NB4 (cell line): ENCODE data around the gene INPP5F.

Source experiments
- MAX ChIP-seq: IDR thresholded peaks from 2 replicates; pipeline ENCODE4 v1.6.1; 2011; ENCODE audit warnings: low read depth, low read length
- POLR2A ChIP-seq: IDR thresholded peaks from 2 replicates; pipeline ENCODE4 v1.6.1; 2011; ENCODE audit warnings: mild to moderate bottlenecking; ENCODE audit not compliant: insufficient read length; ENCODE audit errors: extremely low read depth
- TF ChIP-seq, protein P1 (sequence below): IDR thresholded peaks from one replicate; pipeline ENCODE4 v1.5.1; 2012; ENCODE audit warnings: low read depth, low read length

- TF ChIP-seq, protein P1, sequence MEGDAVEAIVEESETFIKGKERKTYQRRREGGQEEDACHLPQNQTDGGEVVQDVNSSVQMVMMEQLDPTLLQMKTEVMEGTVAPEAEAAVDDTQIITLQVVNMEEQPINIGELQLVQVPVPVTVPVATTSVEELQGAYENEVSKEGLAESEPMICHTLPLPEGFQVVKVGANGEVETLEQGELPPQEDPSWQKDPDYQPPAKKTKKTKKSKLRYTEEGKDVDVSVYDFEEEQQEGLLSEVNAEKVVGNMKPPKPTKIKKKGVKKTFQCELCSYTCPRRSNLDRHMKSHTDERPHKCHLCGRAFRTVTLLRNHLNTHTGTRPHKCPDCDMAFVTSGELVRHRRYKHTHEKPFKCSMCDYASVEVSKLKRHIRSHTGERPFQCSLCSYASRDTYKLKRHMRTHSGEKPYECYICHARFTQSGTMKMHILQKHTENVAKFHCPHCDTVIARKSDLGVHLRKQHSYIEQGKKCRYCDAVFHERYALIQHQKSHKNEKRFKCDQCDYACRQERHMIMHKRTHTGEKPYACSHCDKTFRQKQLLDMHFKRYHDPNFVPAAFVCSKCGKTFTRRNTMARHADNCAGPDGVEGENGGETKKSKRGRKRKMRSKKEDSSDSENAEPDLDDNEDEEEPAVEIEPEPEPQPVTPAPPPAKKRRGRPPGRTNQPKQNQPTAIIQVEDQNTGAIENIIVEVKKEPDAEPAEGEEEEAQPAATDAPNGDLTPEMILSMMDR, result no peak
- TF ChIP-seq MAX (0 out of 2 replicates have a peak, but pooled peaks have one; percentile 16), POLR2A (no peak)
Measured at GRCh38 chr10:119693262-119693957, 32.4 kb upstream of the INPP5F start.
